ENCODE data around the gene MAP3K2. TPM values are rescaled to one million over a fixed set of nuclear protein-coding genes. Genes with fewer than 3 reads are reported as not detected.

Gene MAP3K2
- total and polyA plus RNA-seq, 2 of the 8 experiments (the other 6 are each of a cell fraction or from before 2014, with no cell fraction given) = 2.0 to 23.2 TPM

GRCh38 chr2:127330753-127331152 is 57.0 kb downstream of the MAP3K2 start:
- CTCF ChIA-PET (ENCODE audit: partially characterized antibody) = interaction anchor here (1.1 to 1.5 kb wide), 2 partner anchors 123 to 141 kb away, joined by 3 to 5 read pairs; no protein-coding TSS in a partner anchor
- no peak overlapping the region for H3K14ac ChIP-seq (ENCODE audit: insufficient read length)
- no peak for FAIRE-seq
- TF ChIP-seq HDAC6 (IDR thresholded peaks at IDR 0.05; ENCODE audit: low read depth, low read length) = no peak
- no peak for TF ChIP-seq RXRA (IDR thresholded peaks at IDR 0.05; ENCODE audit: insufficient read depth, low read depth, low read length)
- no peak for TF ChIP-seq EZH2 (IDR thresholded peaks at IDR 0.05; ENCODE audit: low read depth, low read length, severe bottlenecking)
- TF ChIP-seq CHD2 (IDR thresholded peaks at IDR 0.05; ENCODE audit: low read length) = no peak

More at GRCh38 chr2:127330753-127331152, 57.0 kb downstream of the MAP3K2 start:
- no peak overlapping the region for H2BK120ac ChIP-seq (replicated peaks; ENCODE audit: low read depth, low read length)
- no peak overlapping the region for H3K18ac ChIP-seq (ENCODE audit: extremely low read depth, low read length)
- 88% methylated on average over 1 of the region's 1 CpG; no CpG with 5 or more reads in 1 of the 2 experiments for WGBS, 2 experiments (ENCODE audit: extremely low coverage in 1 of 2, insufficient coverage in 1 of 2, insufficient read length in 1 of 2, insufficient replicate concordance in 2 of 2, low coverage in 1 of 2, low lambda C conversion rate in 2 of 2, missing lambda C conversion rate in 1 of 2)
- POLR2A ChIA-PET (ENCODE audit: partially characterized antibody) = no interaction called here
- no peak overlapping the region for H2BK12ac ChIP-seq (ENCODE audit: low read depth, low read length)
- H3K79me2 ChIP-seq (ENCODE audit: control insufficient read depth in 1 of 2, insufficient read depth in 2 of 2, low read length in 2 of 2) = no peaks in the 10 kb centered on the region
- H3K23ac ChIP-seq (ENCODE audit: insufficient read length) = no peak overlapping the region
- H3K27ac ChIP-seq (ENCODE audit: low read depth, low read length) = no peak overlapping the region
- no peak overlapping the region for H4K5ac ChIP-seq (ENCODE audit: insufficient read length, low read depth, low read length)
- H3K36me3 ChIP-seq (ENCODE audit: control insufficient read depth in 2 of 4, insufficient read depth in 4 of 4, low read length in 3 of 4) = no peaks in the 10 kb centered on the region; a peak in 1 of 8 replicates
- H3K4me3 ChIP-seq (ENCODE audit: extremely low read depth in 1 of 4, insufficient read depth in 2 of 4, low read depth in 3 of 4, low read length in 4 of 4) = no peak overlapping the region
- no peak overlapping the region for H3K4ac ChIP-seq (replicated peaks; ENCODE audit: insufficient read length, low read depth, low read length)
- H4K91ac ChIP-seq (replicated peaks; ENCODE audit: insufficient read length, low read length) = no peak overlapping the region
- no peaks in the 10 kb centered on the region for H3K79me1 ChIP-seq (ENCODE audit: low read depth, low read length)
- no peaks in the 10 kb centered on the region for H3K9me3 ChIP-seq (ENCODE audit: insufficient read depth in 2 of 2, low read depth in 1 of 2, low read length in 1 of 2)
- H3K9ac ChIP-seq (replicated peaks in 1 of 4; ENCODE audit: extremely low read depth in 1 of 4, low read depth in 3 of 4, low read length in 3 of 4) = no peak overlapping the region
- H3K27me3 ChIP-seq (replicated peaks in 1 of 4; ENCODE audit: control insufficient read depth in 3 of 4, extremely low read depth in 1 of 4, insufficient read depth in 3 of 4, low read length in 3 of 4) = no peaks in the 10 kb centered on the region
- no peak overlapping the region for H3K4me2 ChIP-seq (ENCODE audit: insufficient read depth in 1 of 2, low read depth in 2 of 2, low read length in 2 of 2)
- H2BK20ac ChIP-seq (ENCODE audit: low read length) = no peak overlapping the region
- no peak overlapping the region for H4K8ac ChIP-seq (ENCODE audit: extremely low read depth, insufficient read depth, low read length)
- no peak overlapping the region for H3K56ac ChIP-seq (replicated peaks; ENCODE audit: insufficient read length, low read depth, low read length)
- no peak overlapping the region for H2BK15ac ChIP-seq (ENCODE audit: low read length)
- H2AFZ ChIP-seq (ENCODE audit: low read length) = no peak overlapping the region
- no peaks in the 10 kb centered on the region; the same call in 1 of the 2 replicates for H3K23me2 ChIP-seq (ENCODE audit: low read depth, low read length)
- no peak for DNase-seq (ENCODE audit: low read depth in 1 of 2, low spot score in 2 of 2)
- H2BK5ac ChIP-seq (ENCODE audit: low read depth, low read length) = no peak overlapping the region
- no peaks in the 10 kb centered on the region for H4K20me1 ChIP-seq (replicated peaks in 1 of 2; ENCODE audit: control insufficient read depth in 1 of 2, insufficient read depth in 2 of 2, low read length in 2 of 2)
- H2AK5ac ChIP-seq (ENCODE audit: low read depth, low read length) = no peak overlapping the region
- no peaks in the 10 kb centered on the region for H3K4me1 ChIP-seq (replicated peaks in 1 of 4; ENCODE audit: control insufficient read depth in 3 of 4, insufficient read depth in 4 of 4, low read length in 3 of 4)
